ENCODE results near the gene LYPD5.
"Not testable (repeated sequence)": the region's sequence is repeated elsewhere in the genome, so short reads cannot be mapped to it uniquely, and the experiment has no call there.

Gene LYPD5, protein sequence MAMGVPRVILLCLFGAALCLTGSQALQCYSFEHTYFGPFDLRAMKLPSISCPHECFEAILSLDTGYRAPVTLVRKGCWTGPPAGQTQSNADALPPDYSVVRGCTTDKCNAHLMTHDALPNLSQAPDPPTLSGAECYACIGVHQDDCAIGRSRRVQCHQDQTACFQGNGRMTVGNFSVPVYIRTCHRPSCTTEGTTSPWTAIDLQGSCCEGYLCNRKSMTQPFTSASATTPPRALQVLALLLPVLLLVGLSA

DNA sequence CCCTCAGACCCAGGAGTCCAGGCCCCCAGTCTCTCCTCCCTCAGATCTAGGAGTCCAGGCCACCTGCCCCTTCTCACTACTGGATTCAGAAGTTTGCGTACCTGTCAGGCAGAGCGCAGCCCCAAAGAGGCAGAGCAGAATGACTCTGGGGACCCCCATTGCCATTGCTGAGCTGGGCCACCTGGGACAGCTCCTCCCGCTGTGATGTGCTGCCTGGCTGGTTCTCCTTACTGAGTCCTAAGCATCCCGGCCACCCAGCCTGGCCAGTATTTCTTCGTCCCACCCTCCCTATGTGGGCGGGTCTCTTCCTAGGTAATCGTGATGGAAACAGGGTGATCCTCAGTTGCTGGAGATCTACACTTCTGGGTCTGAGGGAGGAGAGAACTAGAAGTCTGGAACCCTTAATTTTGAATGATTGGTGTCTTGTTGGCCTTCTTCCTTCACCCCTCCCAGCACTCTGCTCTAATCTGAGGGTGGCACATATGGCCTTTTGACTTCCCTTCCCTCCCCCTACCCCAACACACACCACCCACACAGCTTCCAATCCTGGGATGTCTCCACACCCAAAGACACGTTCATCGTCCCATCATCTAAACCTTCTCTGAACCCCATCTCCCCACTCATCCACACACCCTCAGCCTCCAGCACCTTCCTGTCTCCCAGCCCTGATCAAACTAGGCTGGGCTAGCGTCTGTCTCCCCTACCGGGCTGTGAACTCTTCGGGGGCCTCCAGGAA, at the start of gene LYPD5:
Gene LYPD5 (minus strand): TSS at position 232 of the 736 bp plus-strand sequence. CDS start 67 bp downstream, at position 165.
- DNase-seq, result no peak
- intact Hi-C loops (cut with DNase I), result no loop called here

DNA sequence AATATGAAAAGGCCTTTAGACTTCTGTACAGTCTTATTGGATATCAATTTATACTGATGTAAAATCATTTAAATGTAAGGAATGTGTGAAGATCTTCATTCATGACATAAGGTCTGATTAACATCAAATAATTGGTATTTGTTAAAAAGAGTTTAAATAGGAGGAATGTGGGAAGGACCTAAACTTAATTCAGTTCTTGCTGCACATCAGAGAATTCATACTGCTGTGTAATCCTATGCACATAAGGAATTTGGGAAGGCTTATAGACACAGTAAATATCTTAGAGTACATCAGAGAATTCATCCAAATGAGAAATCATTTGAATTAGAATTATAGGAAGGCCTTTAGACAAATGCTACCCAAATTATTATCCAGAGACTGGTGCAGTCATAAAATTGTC, 46.6 kb upstream of the LYPD5 start:
- intact Hi-C loops (cut with DNase I), result no loop called here
- DNase-seq, result no peak

DNA sequence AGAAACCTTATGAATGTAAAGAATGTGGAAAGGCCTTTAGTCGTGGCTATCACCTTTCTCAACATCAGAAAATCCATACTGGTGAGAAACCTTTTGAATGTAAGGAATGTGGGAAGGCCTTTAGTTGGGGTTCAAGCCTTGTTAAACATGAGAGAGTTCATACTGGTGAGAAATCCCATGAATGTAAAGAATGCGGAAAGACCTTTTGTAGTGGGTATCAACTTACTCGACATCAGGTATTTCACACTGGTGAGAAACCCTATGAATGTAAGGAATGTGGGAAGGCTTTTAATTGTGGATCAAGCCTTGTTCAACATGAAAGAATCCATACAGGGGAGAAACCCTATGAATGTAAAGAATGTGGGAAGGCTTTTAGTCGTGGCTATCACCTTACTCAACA, 45.6 kb upstream of the LYPD5 start:
- no peak for DNase-seq
- intact Hi-C loops (cut with DNase I), result no loop called here

DNA sequence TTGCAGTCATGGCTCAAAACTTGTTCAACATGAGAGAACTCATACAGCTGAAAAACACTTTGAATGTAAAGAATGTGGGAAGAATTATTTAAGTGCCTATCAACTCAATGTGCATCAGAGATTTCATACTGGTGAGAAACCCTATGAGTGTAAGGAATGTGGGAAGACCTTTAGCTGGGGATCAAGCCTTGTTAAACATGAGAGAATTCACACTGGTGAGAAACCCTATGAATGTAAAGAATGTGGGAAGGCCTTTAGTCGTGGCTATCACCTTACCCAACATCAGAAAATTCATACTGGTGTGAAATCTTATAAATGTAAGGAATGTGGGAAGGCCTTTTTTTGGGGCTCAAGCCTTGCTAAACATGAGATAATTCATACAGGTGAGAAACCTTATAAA, 45.0 kb upstream of the LYPD5 start:
- intact Hi-C loops (cut with DNase I), result no loop called here
- DNase-seq, result no peak

DNA sequence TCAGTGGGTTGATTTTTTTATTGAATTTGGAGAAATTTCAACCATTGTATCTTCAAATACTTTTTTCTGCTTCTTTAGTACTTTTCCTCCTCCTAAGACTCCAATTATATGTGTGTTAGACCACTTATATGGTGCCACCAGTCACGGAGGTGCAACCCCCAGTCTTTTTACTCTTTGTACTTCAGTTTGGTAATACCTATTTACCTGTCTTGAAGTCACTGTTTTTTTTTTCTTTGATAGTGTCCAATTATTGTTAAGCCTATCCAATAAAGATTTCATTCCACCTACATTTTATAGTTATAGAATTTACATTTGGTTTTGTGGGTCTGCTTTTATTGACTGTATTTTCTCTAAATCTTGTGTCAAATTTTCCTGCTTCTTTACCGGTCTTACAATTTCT, 39.8 kb upstream of the LYPD5 start:
- intact Hi-C loops (cut with DNase I), result no loop called here
- DNase-seq, result no peak

DNA sequence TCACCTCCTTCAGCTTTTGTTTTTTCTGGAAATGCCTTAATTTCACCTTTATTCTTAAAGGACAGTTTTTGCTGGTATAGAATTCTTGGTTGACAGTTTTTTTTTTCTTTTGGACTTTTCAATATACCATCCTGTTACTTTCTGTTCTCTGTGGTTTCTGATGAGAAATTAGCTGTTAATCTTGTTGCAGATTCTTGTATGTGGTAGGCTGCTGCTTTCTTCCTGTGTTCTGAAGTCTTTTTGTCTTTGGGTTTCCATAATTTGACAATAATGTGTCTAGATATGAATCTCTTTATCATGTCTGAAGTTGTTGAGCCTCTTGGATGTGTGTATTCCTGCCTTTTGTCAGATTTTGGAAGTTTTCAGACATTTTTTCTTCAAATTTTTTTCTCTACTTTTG, 36.9 kb upstream of the LYPD5 start:
- DNase-seq, result no peak
- intact Hi-C loops (cut with DNase I), result no loop called here

DNA sequence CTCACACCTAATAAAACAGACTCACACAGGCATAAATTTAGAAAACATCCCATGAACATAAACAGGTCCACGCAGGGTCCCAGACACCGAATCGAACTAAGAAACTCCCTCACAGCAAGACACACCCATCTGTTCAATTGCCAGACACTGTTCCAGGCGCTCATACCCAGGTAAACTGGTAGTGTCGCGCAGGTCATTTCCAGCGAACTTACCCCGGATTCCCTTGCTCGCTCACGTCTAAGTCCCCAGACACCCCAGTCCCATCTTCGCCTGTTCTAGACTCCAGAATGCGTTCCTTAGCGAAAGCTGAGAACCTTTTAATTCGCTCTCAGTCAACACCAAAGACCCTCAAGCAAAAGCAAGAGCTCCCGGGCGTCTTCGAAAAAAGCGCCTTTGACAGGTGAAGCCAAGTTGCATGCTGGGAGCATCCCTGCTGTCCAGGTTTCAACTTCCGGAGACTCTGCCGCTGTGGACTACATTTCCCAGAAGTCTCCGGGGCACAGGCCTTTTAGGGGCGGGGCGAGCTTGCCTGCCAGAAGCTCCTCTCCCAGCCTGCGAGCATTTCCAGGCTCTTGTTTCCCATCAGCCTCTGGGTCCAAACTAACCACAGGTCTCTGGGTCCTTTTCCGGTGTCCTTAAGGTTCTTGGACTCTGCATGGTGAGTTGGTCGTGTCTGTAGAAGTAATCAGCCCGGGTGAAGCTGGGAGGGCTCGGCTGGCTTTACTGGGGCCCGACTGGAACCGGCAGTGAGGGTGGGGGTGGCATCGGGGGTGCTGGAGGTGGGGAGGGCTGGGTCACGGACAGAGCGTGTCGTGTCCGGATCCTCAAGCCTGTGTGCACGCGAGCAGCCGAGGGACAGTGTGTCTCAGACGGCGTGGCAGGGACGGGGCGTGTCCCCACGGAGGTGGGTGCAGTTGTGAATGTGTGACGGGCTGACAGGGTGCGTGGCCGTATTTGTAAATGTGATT, 24.8 kb upstream of the LYPD5 start, which contains the start of gene ZNF283:
Gene ZNF283 (plus strand): TSS at position 535 of the 968 bp plus-strand sequence. CDS start 6,184 bp downstream, outside the sequence.
- peak; percentile 89 to 98 (median 94) for DNase-seq
- intact Hi-C loops (cut with DNase I), result no loop called here

DNA sequence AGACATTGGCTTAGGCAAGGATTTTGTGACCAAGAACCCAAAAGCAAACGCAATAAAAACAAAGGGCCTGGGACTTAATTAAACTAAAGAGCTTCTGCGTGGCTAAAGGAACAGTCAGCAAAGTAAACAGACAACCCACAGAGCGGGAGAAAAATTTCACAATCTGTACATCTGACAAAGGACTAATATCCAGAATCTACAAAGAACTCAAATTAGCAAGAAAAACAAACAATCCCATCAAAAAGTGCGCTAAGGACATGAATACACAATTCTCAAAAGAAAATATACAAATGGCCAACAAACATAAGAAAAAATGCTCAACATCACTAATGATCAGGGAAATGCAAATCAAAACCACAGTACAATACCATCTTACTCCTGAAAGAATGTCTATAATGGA, 22.3 kb upstream of the LYPD5 start:
- DNase-seq; intact Hi-C loops (cut with DNase I): not testable (repeated sequence)

DNA sequence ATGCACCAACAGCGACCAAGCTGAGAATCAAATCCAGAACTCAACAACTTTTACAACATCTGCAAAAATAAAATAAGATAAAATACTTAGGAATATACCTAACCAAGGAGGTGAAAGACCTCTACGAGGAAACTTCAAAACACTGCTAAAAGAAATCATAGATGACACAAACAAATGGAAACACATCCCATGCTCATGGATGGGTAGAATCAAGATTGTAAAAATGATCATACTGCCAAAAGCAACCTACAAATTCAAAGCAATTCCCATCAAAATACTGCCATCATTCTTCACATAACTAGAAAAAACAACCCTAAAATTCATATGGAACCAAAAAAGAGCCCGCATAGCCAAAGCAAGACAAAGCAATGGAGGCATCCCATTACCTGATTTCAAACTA, 21.6 kb upstream of the LYPD5 start:
- intact Hi-C loops (cut with DNase I); DNase-seq: not testable (repeated sequence)

DNA sequence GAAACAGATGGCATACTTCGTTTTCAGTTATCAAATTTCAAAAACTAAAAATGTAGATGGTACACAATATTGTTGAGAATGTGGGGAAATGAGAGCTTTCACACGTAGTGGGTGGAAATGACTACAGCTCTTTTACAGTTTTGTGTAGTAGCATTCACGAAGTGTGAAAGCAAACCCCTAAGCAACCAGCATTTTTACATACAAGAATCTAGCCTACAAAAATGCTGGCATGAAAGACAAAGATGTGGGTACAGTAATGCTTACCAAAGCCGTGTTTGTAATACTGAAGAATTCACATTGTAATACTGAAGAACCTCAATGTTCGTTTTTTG, 18.6 kb upstream of the LYPD5 start:
- intact Hi-C loops (cut with DNase I), result no loop called here
- DNase-seq, result no peak

DNA sequence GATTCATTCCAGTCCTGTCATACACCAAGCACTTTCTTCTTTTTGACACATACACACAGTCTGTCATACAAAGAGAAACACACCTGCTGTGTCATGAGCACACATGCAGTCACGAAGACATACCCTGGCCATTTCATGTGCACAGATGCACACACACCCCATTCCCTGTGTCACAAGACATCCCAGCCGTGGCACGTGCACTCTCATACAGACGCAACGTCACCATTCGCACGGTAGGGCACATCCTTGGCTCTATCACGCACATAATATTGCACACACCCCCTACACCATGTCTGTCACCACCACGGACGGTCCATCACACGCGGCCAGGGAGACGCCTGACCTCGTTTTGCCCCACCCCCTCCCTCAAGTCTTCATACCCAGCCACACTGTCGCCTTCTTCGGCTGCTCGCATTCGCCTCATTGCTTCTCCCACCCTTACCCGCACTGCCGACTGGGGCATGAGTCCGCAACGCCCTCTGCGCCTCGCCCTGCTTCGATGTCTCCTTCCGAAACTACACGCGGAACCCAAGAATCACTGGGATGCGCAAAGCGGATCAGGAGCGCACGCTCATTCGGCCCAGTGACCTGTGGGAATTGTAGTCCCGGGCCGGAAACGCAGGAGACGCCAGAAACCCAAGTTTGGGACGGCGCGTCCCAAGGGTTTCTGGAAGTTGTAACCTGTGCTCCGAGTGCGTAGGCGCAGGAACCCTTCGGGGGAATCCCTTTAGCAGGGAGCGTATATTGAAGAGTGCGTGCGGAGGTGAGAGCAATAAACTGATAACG, 18.0 kb upstream of the LYPD5 start:
- DNase-seq, result peak; percentile 62 to 89 (median 75)
- intact Hi-C loops (cut with DNase I), result no loop called here

DNA sequence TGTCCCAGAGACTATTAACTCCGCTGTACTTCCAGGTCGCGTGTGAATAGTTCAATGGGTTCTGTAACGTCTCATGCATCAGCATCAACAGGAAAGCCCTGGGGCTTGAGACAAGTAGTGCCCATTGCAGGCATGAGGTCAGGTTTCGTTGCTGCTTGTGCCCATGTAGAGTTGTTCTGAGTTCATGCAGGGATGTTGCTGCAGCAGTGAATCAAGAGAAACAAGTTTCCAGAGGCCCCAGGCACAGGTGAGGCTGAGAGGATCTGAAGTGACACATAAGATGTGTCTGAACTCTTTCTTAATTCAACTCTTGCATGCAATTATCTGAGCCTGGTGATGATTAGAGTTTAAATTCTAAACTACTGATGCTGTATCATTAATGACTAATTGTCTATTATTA, 16.3 kb upstream of the LYPD5 start:
- intact Hi-C loops (cut with DNase I), result no loop called here
- DNase-seq, result no peak

DNA sequence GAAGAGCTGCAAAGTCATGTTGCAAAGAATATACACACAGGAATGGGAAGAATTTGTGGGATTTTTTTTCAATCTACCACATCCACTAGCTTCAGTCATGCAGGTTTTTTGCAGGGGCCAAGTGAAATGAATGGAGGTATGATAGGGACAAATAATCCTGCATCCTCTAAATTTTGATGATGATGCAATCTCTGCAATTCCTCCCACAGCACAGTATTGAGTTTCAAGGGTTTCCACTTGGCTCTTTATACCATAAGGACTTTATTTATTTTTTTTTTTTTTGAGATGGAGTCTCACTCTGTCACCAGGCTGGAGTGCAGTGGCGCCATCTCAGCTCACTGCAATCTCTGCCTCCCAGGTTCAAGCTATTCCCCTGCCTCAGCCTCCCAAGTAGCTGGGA, 15.2 kb upstream of the LYPD5 start:
- DNase-seq; intact Hi-C loops (cut with DNase I): not testable (repeated sequence)

DNA sequence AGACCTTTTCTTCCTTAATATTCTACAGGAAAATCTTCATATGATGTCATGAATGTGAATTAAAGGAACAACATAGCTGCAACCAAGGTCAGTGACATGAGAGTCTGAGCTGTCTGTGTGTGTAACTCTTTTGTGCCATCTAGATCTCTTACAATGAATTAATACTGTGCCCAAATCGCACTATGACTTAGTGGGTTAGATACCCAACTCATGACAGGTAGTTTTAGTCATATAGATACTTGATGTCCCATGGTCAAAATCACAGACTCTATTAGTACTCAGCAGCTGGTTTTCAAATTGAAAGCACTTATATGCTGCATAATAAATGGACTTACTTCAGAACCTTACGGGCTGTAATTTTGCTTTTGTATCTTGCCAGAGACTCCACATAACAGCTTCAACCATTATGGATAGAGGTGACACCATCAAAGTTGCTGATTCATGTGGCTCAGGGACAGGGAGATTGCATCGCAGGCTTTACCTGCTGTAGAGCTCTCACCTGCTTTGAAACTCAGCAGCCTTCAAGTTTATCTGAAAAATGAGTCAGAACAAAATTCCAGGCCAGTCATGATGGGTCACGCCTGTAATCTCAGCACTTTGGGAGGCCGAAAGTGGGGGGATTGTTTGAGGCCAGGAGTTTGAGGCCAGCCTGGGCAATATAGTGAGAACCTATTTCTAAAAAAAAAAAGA, 12.6 kb upstream of the LYPD5 start:
- intact Hi-C loops (cut with DNase I), result no loop called here
- DNase-seq, result no peak

DNA sequence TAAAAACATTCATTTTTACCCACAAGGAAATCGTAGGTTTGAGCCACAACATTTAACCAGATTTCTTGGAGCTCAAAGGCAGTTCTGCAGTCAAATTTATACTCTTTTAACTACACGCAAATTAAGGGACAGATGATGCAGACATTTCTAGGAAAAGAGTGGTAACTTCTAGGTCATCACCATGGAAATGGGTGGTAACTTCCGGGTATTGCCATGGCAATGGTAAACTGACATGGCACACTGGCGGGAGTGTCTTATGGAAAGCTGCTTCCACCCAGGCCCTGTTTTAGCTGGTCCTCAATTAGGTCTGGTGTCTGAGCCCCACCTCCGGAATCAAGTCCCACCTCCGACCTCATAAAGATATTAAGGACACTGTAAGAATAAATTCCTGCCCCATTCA, 10.4 kb upstream of the LYPD5 start:
- intact Hi-C loops (cut with DNase I), result no loop called here
- DNase-seq, result no peak

DNA sequence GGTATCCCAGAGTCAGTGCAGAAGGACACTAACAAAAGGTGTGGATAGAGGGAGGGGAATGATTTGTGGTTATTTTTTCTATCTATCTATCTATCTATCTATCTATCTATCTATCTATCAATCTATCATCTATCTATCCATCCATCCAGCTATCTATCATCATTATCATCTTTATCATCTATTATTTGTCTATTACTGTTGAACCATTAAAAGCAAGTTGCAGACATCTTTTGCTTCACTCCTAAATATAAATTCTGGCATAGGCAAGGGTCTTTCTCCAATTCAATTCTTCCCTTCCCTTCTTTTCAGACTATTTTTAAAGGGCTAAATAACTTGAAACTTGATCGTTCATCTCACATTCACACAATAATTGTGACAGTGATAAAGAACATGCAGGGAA, 10.0 kb upstream of the LYPD5 start:
- no peak for DNase-seq
- intact Hi-C loops (cut with DNase I), result no loop called here

DNA sequence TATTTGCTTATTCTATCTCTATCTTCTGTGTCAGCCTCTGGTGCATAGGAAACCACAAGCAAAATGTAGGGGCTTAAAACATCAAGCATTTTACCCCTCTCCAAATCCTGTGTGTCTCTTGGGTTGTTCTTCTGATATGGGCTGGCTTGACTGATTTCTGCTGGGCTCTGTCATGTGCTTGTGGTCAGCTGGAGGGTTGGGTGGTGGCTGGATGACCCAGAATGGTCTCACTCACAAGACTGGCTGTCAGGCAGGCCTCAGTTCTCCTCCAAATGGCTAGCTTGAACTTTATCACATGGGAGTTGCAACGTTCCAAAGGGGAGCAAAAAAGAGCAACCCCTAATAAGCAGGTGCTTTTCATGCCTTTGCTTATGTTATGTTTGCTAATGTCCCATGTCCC, 9.6 kb upstream of the LYPD5 start:
- no peak for DNase-seq
- intact Hi-C loops (cut with DNase I), result no loop called here
